ENCODE measurements around the gene CAMTA1. TPM values are rescaled to one million over a fixed set of nuclear protein-coding genes. Genes with fewer than 3 reads are reported as not detected.

Gene CAMTA1
- total RNA-seq, 4 donors from 2014 or later = 45.3 to 68.9 (median 62.0) TPM

GRCh38 chr1:6771441-6771769, 13.8 kb upstream of the CAMTA1 start:
- TF ChIP-seq CTCF (IDR thresholded peaks at IDR 0.05) = no peak
- DNase-seq (ENCODE audit: low spot score) (no peak), ATAC-seq (ENCODE audit: low FRiP score) (no peak)

GRCh38 chr1:6774381-6774780, 10.9 kb upstream of the CAMTA1 start:
- no peak for TF ChIP-seq CTCF (IDR thresholded peaks at IDR 0.05)
- no peak for DNase-seq (ENCODE audit: low spot score)
- ATAC-seq (ENCODE audit: low FRiP score) = no peak

GRCh38 chr1:6775261-6776043, 9.8 kb upstream of the CAMTA1 start:
- no peak for TF ChIP-seq CTCF (IDR thresholded peaks at IDR 0.05)
- ATAC-seq (ENCODE audit: low FRiP score) (no peak), DNase-seq (ENCODE audit: low spot score) (no peak)

- no peak for TF ChIP-seq CTCF (IDR thresholded peaks at IDR 0.05)
- ATAC-seq (ENCODE audit: low FRiP score) = no peak
Measured at GRCh38 chr1:6776389-6776788, 8.9 kb upstream of the CAMTA1 start.

GRCh38 chr1:6776895-6777294, 8.4 kb upstream of the CAMTA1 start:
- ATAC-seq (ENCODE audit: low FRiP score) (no peak), DNase-seq (ENCODE audit: low spot score) (no peak)
- no peak for TF ChIP-seq CTCF (IDR thresholded peaks at IDR 0.05)

More at GRCh38 chr1:6776389-6776788, 8.9 kb upstream of the CAMTA1 start:
- no peak for DNase-seq (ENCODE audit: low spot score)

- DNase-seq (ENCODE audit: low spot score) = no peak
- no peak for TF ChIP-seq CTCF (IDR thresholded peaks at IDR 0.05)
- no peak for ATAC-seq (ENCODE audit: low FRiP score)
Measured at GRCh38 chr1:6777813-6778212, 7.4 kb upstream of the CAMTA1 start.

- TF ChIP-seq CTCF (IDR thresholded peaks at IDR 0.05) = no peak
- DNase-seq (ENCODE audit: low spot score) (no peak), ATAC-seq (ENCODE audit: low FRiP score) (no peak)
Measured at GRCh38 chr1:6779089-6779805, 6.0 kb upstream of the CAMTA1 start.

All from omental fat pad (tissue), 4 donors.